ENCODE results near the gene PRICKLE4. TPM values are rescaled to one million over a fixed set of nuclear protein-coding genes. Genes with fewer than 3 reads are reported as not detected.

PRICKLE4 gene
- total and polyA plus RNA-seq, 2 of the 13 experiments (the other 11 are each of a cell fraction or from before 2014, with no cell fraction given): 0.92 to 1.2 TPM

DNA sequence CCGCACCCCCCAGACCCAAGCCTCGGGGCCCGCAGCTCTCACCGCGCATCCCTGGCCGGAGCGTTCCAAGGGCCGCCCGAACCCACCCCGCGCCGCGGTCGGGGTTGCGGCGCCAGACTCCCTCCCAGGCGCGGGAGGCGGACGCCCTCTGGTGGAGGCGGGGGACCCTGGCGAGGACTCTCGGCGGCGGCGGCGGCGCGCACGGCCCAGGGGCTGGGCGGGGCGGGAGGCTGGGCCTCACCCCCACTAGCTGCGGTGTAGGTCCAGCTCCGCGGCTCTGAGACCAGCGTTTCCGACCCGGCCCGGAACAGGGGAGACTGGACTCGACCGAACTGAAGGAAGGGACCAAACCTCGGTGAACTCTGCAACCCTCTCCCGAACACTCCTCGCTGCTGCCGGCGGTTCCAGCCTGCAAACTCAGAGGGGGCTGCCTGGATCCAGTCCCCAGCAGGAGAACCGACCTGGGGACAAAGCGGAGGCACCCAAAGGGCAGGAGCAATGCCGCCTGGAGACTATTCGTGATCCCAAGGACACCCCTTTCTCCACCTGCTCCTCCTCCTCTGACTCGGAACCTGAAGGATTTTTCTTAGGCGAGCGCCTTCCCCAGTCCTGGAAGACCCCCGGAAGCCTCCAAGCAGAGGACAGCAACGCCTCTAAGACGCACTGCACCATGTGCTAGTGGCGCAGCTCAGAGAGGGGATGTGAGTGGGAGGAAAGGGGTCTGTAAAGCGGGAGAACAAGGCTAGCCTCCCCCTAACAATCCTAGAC lies 6.1 kb downstream of the PRICKLE4 start (continued):
- TF ChIP-seq NR2F6 (IDR thresholded peaks at IDR 0.05) (no peak), NR2F6 (CRISPR knock-in tag; IDR thresholded peaks at IDR 0.05) (no peak; the same call in 1 of the 2 replicates), ETV5 (CRISPR knock-in tag; IDR thresholded peaks at IDR 0.05; ENCODE audit: borderline replicate concordance) (no peak; the same call in 1 of the 2 replicates), ZBTB49 (CRISPR knock-in tag; IDR thresholded peaks at IDR 0.05; ENCODE audit: borderline replicate concordance) (no peak), SMAD9 (CRISPR knock-in tag; IDR thresholded peaks at IDR 0.05) (no peak), NCOA1 (CRISPR knock-in tag; IDR thresholded peaks at IDR 0.05) (no peak), ATM (IDR thresholded peaks at IDR 0.05; ENCODE audit: borderline replicate concordance) (no peak), RXRA (CRISPR knock-in tag; IDR thresholded peaks at IDR 0.05) (no peak), ZSCAN12 (CRISPR knock-in tag; IDR thresholded peaks at IDR 0.05) (no peak; the same call in 1 of the 2 replicates), ZNF354B (CRISPR knock-in tag; IDR thresholded peaks at IDR 0.05) (no peak), ZNF512B (CRISPR knock-in tag; IDR thresholded peaks at IDR 0.05; ENCODE audit: borderline replicate concordance) (no peak; the same call in 1 of the 2 replicates), MLLT10 (CRISPR knock-in tag; IDR thresholded peaks at IDR 0.05) (no peak), ADNP (CRISPR knock-in tag; IDR thresholded peaks at IDR 0.05) (no peak), TOE1 (CRISPR knock-in tag; IDR thresholded peaks at IDR 0.05) (no peak; the same call in 1 of the 2 replicates), ZNF142 (CRISPR knock-in tag; IDR thresholded peaks at IDR 0.05) (no peak), TBX3 (IDR thresholded peaks at IDR 0.05; ENCODE audit: borderline replicate concordance) (no peak)
- TF ChIP-seq, protein P1, sequence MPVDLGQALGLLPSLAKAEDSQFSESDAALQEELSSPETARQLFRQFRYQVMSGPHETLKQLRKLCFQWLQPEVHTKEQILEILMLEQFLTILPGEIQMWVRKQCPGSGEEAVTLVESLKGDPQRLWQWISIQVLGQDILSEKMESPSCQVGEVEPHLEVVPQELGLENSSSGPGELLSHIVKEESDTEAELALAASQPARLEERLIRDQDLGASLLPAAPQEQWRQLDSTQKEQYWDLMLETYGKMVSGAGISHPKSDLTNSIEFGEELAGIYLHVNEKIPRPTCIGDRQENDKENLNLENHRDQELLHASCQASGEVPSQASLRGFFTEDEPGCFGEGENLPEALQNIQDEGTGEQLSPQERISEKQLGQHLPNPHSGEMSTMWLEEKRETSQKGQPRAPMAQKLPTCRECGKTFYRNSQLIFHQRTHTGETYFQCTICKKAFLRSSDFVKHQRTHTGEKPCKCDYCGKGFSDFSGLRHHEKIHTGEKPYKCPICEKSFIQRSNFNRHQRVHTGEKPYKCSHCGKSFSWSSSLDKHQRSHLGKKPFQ (CRISPR knock-in tag; IDR thresholded peaks at IDR 0.05; ENCODE audit: insufficient replicate concordance): no peak

Measured in HepG2 (cell line).